Liver (tissue), 9 donors: ENCODE measurements around the gene PLVAP. TPM values are rescaled to one million over a fixed set of nuclear protein-coding genes. Genes with fewer than 3 reads are reported as not detected.
A peak's percentile ranks its signal among the peaks of the same experiment; 100 is the strongest.

Source experiments
- DNase-seq: peaks from one replicate; pipeline ENCODE4 v3.0.0-alpha.2; 2017; ENCODE audit warnings: low spot score
- H3K27ac ChIP-seq, 2 donors: one replicate each; pipeline ENCODE4 v1.7.0; 2013; ENCODE audit warnings: inconsistent platforms in 2 of 2, low read length in 2 of 2, control low read depth in 1 of 2, low read depth in 1 of 2, mild to moderate bottlenecking in 1 of 2
- H3K27me3 ChIP-seq, 4 donors: one replicate each; pipeline versions ENCODE4 v1.6.1 to v1.7.0; 2013; ENCODE audit warnings: low read length in 3 of 4, inconsistent platforms in 1 of 4, mild to moderate bottlenecking in 1 of 4, moderate library complexity in 1 of 4; ENCODE audit not compliant: control insufficient read depth in 4 of 4, insufficient read depth in 4 of 4
- H3K36me3 ChIP-seq, 4 donors: one replicate each; pipeline versions ENCODE4 v1.6.1 to v1.7.0; 2013; ENCODE audit warnings: low read length in 3 of 4, mild to moderate bottlenecking in 3 of 4, low read depth in 1 of 4, moderate library complexity in 1 of 4; ENCODE audit not compliant: control insufficient read depth in 4 of 4, insufficient read depth in 3 of 4
- H3K4me1 ChIP-seq, 4 donors: one replicate each; pipeline versions ENCODE4 v1.6.1 to v1.7.0; 2013; ENCODE audit warnings: low read length in 3 of 4, mild to moderate bottlenecking in 3 of 4, moderate library complexity in 1 of 4; ENCODE audit not compliant: control insufficient read depth in 4 of 4, insufficient read depth in 4 of 4
- H3K4me3 ChIP-seq, 3 donors: one replicate each; pipeline versions ENCODE4 v1.6.1 to v1.7.0; 2013; ENCODE audit warnings: low read length in 3 of 3, control low read depth in 1 of 3, low read depth in 1 of 3, mild to moderate bottlenecking in 1 of 3
- H3K9ac ChIP-seq, 2 donors: one replicate each; pipeline ENCODE4 v1.7.0; 2013; ENCODE audit warnings: low read length in 2 of 2, mild to moderate bottlenecking in 2 of 2, moderate library complexity in 2 of 2, control low read depth in 1 of 2, low read depth in 1 of 2
- H3K9me3 ChIP-seq, 4 donors: one replicate each; pipeline versions ENCODE4 v1.6.1 to v1.7.0; 2013; ENCODE audit warnings: low read length in 3 of 4; ENCODE audit not compliant: control insufficient read depth in 4 of 4
- ATF3 ChIP-seq: IDR thresholded peaks from 2 replicates; pipeline ENCODE4 v1.6.1; 2016; ENCODE audit warnings: antibody characterized with exemption
- CTCF ChIP-seq: fragments of 150-350 bp; IDR thresholded peaks from 2 replicates; pipeline ENCODE4 v1.5.1; 2017; ENCODE audit warnings: improper control_type of control experiment, low read depth, low read length; ENCODE audit not compliant: missing input control
- EGR1 ChIP-seq, 2 donors: IDR thresholded peaks; 2 replicates each; pipeline ENCODE4 v1.6.1; 2016 to 2018; ENCODE audit warnings: antibody characterized with exemption in 2 of 2, low read depth in 2 of 2
- FOXA1 ChIP-seq: IDR thresholded peaks from 2 replicates; pipeline ENCODE4 v1.6.1; 2016; ENCODE audit warnings: antibody characterized with exemption
- FOXA2 ChIP-seq: IDR thresholded peaks from 2 replicates; pipeline ENCODE4 v1.6.1; 2016; ENCODE audit warnings: antibody characterized with exemption
- GABPA ChIP-seq, 2 donors: IDR thresholded peaks in 1 of 2; conservative IDR thresholded peaks in 1 of 2; 2 replicates each; pipeline ENCODE4 v1.6.1; 2016; ENCODE audit warnings: antibody characterized with exemption in 2 of 2, mild to moderate bottlenecking in 1 of 2, moderate library complexity in 1 of 2
- HNF4A ChIP-seq, 2 donors: conservative IDR thresholded peaks; 2 replicates each; pipeline ENCODE4 v1.6.1; 2016; ENCODE audit warnings: antibody characterized with exemption in 2 of 2, mild to moderate bottlenecking in 2 of 2
- HNF4G ChIP-seq: IDR thresholded peaks from 2 replicates; pipeline ENCODE4 v1.6.1; 2016; ENCODE audit warnings: antibody characterized with exemption
- JUND ChIP-seq, 2 donors: IDR thresholded peaks; 2 replicates each; pipeline ENCODE4 v1.6.1; 2016; ENCODE audit warnings: antibody characterized with exemption in 2 of 2
- MAX ChIP-seq: IDR thresholded peaks from 2 replicates; pipeline ENCODE4 v1.6.1; 2016; ENCODE audit warnings: antibody characterized with exemption
- RAD21 ChIP-seq, 2 donors: IDR thresholded peaks; 2 replicates each; pipeline ENCODE4 v1.6.1; 2016; ENCODE audit warnings: antibody characterized with exemption in 2 of 2, mild to moderate bottlenecking in 2 of 2
- REST ChIP-seq: IDR thresholded peaks from 2 replicates; pipeline ENCODE4 v1.6.1; 2016; ENCODE audit warnings: antibody characterized with exemption, mild to moderate bottlenecking
- RXRA ChIP-seq, 2 donors: IDR thresholded peaks; 2 replicates each; pipeline ENCODE4 v1.6.1; 2017 to 2018; ENCODE audit warnings: antibody characterized with exemption in 2 of 2, mild to moderate bottlenecking in 1 of 2
- SP1 ChIP-seq: IDR thresholded peaks from 2 replicates; pipeline ENCODE4 v1.6.1; 2018; ENCODE audit warnings: antibody characterized with exemption, mild to moderate bottlenecking
- TAF1 ChIP-seq: conservative IDR thresholded peaks from 2 replicates; pipeline ENCODE4 v1.6.1; 2016; ENCODE audit warnings: antibody characterized with exemption, mild to moderate bottlenecking
- YY1 ChIP-seq: IDR thresholded peaks from 2 replicates; pipeline ENCODE4 v1.6.1; 2016; ENCODE audit warnings: antibody characterized with exemption, mild to moderate bottlenecking
- whole genome bisulfite sequencing: extraction: QIAGEN DNeasy Blood & Tissue Kit; methylation state at CpG from one replicate; pipeline ENCODE4 v1.1.7; 2013; 5-methylcytosine and 5-hydroxymethylcytosine counted together
- polyA plus RNA-seq, 2 donors: library from polyadenylated mRNA; stranded (reverse) in 1 of 2; unstranded in 1 of 2; fragments of 200-250 nt in 1 of 2; fragments of >200 nt in 1 of 2; fragmentation: Nextera tagmentation in 1 of 2; extraction: Ambion mirVana in 1 of 2; gene quantifications; one replicate each; pipeline versions ENCODE4 v1.2.1 to v1.2.3, GENCODE V29; 2013 to 2015
- total RNA-seq, 2 donors: library from RNA; depleted of rRNA; stranded (reverse); fragments of >200 nt; gene quantifications; one replicate each; pipeline ENCODE4 v1.2.3, GENCODE V29; 2014
- donor health status: healthy.
- donor health status: healthy.
- donor health status: healthy.
- donor health status: healthy.
- donor health status: healthy.

Gene PLVAP
- total and polyA plus RNA-seq, 4 donors, result 4.2 to 11.8 (median 8.6) TPM

GRCh38 chr19:17419154-17419620 is 42.0 kb upstream of the PLVAP start:
- TF ChIP-seq SP1 (no peak), MAX (no peak), RAD21 (IDR thresholded peaks at IDR 0.05) (no peak), JUND (IDR thresholded peaks at IDR 0.05) (no peak), FOXA1 (no peak), CTCF (no peak), REST (no peak), HNF4A (conservative IDR thresholded peaks at IDR 0.05) (no peak), HNF4G (no peak), TAF1 (no peak), ATF3 (no peak), RXRA (IDR thresholded peaks at IDR 0.05) (no peak)
- WGBS, result 24% methylated on average over 8 of the region's 8 CpGs
- peak overlapping the region; percentile 44 to 55 (median 44) for H3K4me3 ChIP-seq
- H3K4me1 ChIP-seq, result peaks cover 0 to 13% (median 8%) of the 10 kb centered on the region in 4 donors
- no peaks in the 10 kb centered on the region for H3K9me3 ChIP-seq
- H3K27ac ChIP-seq, result peak overlapping the region; percentile 77 to 81
- no peaks in the 10 kb centered on the region for H3K27me3 ChIP-seq
- peak overlapping the region; percentile 20 to 24 for H3K9ac ChIP-seq
- no peak for DNase-seq
- H3K36me3 ChIP-seq, result peaks cover 2 to 10% (median 6%) of the 10 kb centered on the region in 4 donors

- DNase-seq, result no peak
- no peaks in the 10 kb centered on the region for H3K27me3 ChIP-seq
- peaks cover 0 to 13% (median 8%) of the 10 kb centered on the region in 4 donors for H3K4me1 ChIP-seq
- H3K27ac ChIP-seq, result peak overlapping the region in 1 of 2 donors; percentile 77
- no peak overlapping the region for H3K9ac ChIP-seq
- no peaks in the 10 kb centered on the region for H3K9me3 ChIP-seq
- TF ChIP-seq RXRA (IDR thresholded peaks at IDR 0.05) (no peak), CTCF (no peak), FOXA2 (no peak), REST (no peak), GABPA (IDR thresholded peaks at IDR 0.05 in 1 of 2, conservative IDR thresholded peaks at IDR 0.05 in 1 of 2) (no peak), MAX (no peak), EGR1 (IDR thresholded peaks at IDR 0.05; ENCODE audit: low read depth in 2 of 2) (no peak), YY1 (no peak)
- 63% methylated on average over 3 of the region's 3 CpGs for WGBS
- peaks cover 2 to 12% (median 6%) of the 10 kb centered on the region in 4 donors for H3K36me3 ChIP-seq
- H3K4me3 ChIP-seq, result peak overlapping the region in 2 of 3 donors; percentile 44
Observed at GRCh38 chr19:17418710-17419109, 41.6 kb upstream of the PLVAP start.
